GM18498 (cell line): ENCODE measurements around the gene SMYD3.
A peak's percentile ranks its signal among the peaks of the same experiment; 100 is the strongest.

Source experiments
- ATAC-seq: cut with Tn5 transposase; IDR thresholded peaks from one replicate; pipeline ENCODE4 v1.9.1; 2021; ENCODE audit warnings: mild to moderate bottlenecking, moderate library complexity; ENCODE audit not compliant: unreplicated experiment

The SMYD3 gene

DNA sequence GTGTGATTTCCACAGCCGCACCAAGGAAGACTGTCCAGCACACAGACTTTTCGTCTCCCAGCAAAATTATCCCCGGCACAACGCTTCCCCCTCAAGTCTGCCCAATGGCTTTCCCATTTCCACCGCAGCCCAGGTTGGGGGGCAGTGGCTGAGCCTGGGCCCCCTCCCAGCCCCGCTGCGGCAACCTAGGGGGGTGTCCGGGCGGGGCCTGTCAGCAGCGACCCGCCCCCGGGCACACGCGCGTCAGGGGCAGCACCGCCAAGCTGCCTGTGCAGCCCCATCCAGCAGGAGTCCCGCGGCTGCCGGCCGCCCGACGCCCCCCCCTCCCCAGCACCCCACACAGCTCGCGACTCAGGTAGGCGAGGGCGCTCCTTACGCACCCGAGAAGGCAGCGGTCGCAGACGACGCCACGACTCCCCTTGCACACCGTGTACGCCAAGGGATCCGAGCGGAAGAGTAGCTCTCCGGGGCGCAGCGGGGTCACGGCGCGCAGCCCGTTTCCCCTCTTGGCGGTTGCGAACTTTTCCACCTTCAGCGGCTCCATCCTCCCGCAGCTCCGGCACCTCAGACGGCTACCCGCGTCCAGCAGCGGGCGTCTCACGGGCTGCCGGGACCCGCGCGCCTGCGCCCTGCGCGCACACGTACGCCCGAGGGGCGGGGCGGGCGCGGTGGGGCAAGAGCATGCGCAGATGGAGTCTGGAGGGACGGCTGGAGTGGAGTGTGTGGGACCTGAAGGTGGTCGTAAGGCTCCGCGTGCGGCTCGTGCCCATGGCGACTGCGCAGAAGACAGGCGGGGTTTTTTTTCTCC is at the start of gene SMYD3:
Gene SMYD3 (minus strand): TSS at position 606 of the 808 bp plus-strand sequence.
- ATAC-seq, result peak; percentile 89

DNA sequence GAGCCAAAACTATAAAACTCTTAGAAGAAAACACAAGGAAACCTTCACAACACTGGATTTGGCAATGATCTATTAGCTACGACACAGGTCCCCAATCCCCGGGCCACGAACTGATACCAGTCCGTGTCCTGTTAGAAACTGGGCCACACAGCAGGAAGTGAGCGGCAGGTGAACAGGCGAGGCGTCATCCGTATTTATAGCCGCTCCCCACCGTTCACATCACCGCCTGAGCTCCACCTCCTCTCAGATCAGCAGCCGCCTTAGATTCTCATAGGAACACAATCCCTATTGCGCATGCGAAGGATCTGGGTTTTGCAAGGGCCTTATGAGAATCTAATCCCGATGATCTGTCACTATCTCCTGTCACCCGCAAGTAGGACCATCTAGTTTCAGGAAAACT is 47.1 kb upstream of the SMYD3 start:
- ATAC-seq, result no peak

DNA sequence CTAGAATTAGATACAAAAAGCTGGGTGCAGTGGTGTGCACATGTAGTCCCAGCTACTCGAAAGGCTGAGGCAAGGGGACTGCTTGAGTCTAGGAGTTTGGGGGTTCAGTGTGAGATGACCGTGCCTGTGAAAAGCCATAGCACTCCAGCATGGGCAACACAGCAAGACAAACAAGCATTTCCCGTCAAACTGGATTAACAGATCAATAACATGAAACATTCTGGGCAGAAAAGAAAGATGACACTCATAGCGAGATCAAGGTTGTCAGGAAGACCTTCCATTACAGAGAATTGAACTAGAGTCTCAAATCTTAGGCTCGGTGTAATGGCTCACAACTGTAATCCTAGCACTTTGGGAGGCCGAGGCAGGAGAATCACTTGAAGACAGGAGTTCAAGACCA is 45.0 kb upstream of the SMYD3 start:
- ATAC-seq, result no peak

DNA sequence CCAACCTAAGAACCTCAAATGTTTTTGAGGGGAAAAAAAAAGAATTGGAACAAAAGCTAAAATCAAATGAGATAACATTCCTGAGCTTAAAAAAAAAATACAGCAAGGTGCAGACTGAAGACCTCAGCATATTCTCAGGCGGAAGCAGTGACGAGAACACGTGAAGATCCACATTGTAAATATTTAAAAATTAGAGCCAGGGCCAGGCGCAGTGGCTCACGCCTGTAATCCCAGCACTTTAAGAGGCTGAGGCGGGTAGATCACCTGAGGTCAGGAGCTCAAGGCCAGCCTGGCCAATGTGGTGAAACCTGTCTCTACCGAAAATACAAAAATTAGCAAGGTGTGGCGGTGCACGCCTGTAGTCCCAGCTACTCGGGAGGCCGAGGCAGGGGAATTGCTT is 43.3 kb upstream of the SMYD3 start:
- no peak for ATAC-seq

DNA sequence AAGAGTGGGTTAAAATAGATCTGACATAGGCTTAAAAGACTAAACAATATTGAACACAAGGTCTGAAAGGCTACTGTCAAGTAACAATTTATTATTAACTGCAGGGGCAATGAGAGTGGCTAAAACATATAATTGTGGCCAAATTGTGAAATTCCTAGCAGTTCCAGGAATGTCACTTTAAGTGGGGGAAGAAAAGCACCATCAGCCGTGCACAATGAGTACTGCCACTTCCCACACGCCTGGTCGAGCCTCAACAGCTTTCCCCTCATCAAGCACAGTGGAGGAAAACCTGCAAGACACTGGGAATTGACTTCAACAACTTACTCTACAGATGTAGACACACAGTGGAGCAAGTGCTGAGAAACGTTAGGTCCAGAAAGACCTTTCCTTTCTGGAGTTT is 42.6 kb upstream of the SMYD3 start:
- no peak for ATAC-seq

DNA sequence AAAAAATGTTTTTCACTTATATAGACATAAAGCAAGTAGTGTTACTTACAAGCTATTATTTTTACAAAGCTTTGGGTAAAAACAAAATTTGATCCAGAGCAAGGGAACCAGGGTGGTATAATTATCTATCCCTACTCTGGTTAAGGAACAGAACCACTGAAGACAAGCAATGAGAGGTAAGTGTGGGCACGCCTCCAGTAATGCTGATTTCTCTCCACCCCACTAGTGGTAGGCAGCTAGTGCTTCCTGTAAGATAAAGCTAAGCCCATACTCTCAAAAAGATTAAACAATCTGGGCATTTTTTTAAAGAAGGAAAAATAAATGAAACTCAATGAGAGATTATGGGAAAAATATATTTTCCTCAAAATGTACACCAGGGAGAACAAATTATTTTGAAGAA is 36.9 kb upstream of the SMYD3 start:
- ATAC-seq, result no peak

DNA sequence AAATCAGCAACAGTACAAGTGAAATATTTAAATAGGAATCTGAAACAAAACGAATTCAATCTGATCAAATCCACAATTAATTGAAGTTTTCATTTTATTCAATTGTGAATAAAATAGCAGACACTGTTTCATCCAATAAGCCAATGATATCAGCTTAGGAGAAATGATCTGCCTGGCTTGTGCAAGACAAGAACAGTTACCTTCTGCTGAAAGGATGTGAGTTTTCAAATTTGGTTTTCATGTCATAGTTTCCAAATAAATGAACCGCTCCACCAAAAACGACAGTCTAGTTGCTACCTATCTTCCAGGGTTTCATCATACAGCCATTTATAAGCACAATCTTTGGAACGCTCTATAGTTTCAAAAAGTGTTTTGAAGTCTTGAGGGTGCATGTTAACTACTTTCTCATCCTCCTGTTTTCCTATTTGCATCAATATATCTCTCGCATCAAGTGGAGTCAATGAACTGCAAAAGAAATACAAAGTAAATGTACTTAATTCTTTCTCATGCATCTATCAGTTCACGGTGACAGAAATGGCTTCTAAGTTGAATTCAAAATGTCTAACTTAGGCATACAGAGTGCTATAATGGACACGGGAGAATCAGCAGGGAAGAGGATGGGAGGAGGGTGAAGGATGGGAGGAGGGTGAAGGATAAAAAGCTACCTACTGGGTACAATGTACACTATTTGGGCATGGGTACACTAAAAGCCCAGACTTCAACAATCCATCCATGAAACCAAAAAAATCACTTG is 33.8 kb upstream of the SMYD3 start:
- no peak for ATAC-seq

DNA sequence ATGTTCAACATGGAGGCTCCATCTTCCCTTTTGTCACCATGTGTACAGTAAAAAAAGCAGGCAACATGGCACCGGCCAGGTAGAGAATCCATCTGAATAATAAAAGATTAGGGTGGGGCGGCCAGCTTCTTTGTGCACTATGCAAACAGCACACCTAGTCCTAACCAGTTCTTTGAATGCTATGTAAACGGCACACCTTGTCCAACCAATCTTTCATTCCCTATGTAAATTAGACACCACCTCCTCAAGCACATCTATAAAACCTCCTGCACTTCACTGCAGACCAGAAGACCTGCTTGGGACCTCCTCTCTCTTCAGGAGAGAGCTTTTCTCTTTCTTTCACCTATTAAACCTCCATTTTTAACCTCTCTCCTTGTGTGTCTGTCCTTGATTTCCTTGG is 30.8 kb upstream of the SMYD3 start:
- no peak for ATAC-seq

DNA sequence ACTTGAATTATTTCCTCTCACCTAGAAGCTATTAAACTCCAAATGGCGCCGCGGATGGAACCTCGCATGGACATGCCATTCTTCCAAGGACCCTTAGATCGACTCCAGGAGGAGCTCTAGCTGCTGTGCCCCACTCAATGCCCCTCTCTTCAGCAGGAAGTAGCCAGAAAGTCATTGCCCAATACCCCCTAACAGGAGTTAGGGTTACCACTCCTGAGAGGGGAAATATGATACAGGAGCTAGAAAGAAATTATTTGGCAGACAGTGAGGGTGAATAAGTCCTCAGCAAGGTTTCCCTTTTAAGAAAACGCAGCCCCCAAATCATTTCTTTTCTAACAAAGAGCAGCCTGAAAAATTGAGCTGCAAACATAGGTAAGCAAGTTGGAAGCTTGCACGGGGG is 30.4 kb upstream of the SMYD3 start:
- ATAC-seq, result no peak

DNA sequence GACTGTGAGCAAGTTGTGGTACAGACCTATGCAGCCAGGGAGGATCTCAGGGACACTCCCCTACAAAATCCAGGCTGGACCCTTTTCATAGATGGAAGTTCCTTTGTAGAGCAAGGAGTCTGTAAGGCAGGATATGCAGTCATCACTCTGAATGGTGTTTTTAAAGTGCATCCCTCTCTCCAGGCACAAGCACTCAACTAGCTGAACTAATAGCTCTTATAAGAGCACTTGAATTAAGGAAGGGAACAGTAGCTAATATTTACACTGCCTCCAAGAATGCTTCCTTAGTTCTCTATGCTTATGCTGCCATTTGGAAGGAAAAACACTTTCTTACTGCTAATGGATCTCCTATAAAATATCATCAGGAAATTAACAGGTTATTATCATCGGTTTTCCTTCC is 27.0 kb upstream of the SMYD3 start:
- no peak for ATAC-seq

DNA sequence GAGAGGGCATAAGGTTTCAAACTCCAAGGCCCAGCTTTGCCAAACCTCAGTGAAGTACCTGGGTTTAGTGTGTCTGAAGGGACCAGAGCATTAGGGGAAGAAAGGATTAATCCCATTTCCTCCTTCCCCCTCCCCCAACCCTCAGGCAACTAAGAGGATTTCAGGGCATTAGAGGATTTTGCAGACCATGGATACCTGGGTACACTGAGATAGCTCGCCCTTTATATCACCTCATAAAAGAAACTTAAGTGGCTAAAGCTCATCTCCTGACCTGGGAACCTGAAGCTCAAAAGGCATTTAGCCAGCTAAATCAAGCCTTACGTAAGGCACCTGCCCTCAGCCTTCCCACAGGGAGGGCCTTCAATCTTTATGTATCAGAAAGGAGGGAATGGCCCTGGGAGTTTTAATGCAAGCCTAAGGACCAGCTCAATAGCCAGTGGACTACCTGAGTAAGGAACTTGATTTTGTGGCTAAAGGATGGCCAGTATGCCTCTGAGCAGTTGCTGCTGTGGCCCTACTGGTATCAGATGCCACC is 26.4 kb upstream of the SMYD3 start:
- no peak for ATAC-seq

DNA sequence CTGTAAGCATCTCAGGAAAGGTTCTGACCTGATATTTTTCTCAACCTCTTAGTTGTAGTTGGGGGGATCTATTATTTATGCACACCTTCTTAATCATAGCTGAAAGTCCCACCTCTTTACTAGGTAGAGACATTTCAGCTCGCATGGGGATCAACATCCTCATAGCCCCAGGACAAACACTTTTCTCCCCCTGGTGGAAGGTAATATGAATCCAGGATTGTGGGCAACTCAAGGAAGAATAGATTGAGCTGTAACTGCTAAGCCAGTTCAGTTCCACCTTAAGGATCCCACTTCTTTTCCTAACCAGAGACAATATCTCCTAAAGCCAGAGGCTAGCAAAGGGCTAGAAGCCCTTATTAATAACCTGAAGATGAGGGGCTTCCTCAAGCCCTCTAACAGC is 25.4 kb upstream of the SMYD3 start:
- no peak for ATAC-seq

DNA sequence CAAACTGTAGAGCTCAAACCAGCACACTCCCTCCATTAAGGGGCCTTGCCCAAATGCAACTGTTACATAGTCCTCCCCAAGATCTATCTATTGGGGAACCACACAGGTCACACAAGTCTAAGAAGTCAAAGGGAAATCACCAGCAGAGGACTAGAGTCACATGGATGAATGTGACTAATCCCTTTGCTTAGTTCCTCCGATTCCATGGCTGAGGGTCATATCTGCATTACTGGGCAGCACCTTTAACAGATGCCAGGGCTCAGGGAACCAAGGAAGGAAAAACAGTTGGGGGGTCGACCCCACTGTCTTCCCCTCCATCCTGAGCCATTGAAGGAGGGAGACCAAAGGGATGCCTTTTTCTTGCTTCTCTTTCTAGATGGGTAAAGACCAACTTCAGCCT is 23.4 kb upstream of the SMYD3 start:
- ATAC-seq, result no peak

DNA sequence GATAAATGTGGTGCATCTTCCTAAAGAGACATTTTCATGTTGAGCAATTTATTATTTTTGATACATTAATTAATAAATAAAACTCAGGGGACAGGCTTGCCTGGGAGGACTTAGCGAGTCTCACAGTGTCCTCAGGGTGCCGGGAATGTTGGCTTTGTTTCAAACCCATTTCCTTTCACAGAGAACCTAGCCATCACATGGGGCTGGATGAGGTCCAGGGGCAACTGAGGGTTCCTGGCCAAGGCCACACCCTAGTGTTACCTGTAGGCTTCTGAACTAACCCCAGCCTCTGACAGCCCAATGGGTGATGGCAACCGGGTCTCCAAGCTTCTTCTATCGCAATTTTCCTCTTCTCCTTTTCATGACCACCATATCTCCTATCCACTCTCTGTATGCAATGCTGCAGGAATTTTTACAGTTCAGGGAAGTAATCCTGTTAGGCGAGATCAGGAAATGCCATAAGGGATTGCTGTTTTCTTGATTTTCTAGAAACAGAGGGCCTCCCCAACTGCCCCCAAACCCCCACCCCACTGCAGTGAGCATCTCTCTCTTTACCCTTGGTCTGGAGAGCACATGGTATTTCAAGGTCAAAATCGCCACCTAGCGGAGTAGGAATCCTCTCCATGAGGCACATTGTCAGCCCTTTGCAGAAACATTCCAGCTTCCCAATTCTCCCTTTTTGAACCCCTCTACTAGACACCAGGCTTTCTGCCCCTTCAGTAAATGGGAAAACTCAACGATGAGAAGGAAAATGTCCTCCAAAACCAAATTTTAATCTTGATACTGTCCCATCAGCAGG is 22.1 kb upstream of the SMYD3 start:
- no peak for ATAC-seq

DNA sequence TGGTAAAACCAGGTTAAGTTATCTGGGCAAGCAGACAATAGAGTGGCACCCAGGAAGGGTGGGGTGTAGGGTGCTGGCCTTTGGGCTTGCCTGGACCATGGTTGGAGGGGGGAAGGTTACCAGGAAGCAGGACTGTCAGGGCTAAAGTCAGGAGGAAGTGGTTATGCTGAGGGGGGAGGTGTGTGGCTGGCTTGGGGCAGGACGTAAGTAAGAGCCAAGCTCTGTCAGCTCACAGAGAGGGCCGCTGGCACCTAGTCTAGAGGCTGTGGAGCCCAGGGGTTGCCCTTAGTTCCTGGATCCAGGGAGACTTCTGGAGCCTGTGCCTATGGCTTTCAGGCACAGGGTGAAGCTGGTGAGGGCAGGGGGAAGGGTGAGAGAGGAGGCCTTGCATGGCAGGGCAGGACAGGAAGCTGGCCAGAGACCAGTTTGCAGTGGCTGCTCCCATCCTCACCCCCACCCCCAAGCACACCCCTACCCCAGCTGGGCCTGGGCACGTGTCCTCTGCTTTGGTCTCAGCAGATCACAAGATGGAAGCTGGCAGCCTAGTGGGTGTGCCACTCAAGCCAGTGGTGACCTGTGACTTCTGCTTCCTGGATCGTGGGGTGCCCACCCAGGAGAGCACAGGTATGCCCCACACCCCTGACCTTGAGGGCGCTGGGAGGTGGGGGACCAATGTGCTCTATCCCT is 20.5 kb upstream of the SMYD3 start:
- ATAC-seq, result peak; percentile 72

DNA sequence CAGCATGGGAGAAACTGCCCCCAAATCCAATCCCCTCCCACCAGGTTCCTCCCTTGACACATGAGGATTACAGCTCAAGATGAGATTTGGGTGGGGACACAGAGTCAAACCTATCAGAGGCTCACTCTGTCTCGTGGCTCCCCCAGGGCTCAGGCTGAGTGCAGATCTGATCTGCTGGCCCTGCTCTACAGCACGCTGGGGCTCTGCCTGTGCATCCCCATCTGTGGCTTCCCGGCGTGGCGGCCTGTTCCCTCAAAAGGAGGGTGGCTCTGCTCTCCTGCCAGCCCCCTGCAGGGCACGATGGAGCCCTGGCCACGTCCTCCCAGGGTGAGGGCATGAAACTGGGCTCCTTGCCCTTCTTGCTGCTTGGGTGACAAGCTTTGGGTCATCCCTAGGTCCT is 19.8 kb upstream of the SMYD3 start:
- no peak for ATAC-seq

DNA sequence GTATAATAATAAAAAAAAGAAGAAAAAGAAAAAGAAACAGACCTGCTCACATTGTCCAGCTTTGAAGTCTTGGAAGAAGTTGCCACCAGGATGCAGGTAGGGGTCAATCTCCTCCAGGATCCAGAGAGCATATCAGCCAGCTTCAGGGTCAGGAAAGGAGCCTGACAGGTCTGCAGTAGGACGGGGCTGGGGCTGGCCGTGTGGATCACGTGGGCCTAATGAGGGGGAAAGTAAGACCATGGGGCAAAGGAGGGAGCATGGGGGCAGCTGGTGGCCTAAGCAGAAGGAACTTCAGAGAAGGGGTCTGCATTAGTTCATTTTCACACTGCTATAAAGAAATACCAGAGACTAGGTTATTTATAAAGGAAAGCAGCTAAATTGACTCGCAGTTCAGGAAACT is 19.3 kb upstream of the SMYD3 start:
- no peak for ATAC-seq

DNA sequence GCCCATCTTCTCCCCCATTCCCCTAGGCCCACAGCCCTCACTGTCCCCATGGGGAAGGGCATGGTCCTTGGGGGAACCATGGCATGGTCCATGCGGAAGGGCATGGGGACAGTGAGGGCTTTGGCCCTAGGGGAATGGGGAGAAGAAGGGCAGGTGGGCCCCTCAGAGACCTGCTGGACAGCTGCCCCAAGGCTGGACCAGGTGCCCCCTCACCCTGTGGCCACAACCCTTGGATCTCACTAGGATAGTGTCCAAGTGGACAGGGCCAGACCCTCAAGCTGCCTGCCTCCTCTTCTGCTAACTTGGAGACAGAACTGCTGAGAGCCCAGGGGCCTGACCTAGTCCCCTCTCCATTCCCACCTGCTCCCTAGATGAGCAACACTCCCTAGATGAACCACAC is 12.4 kb upstream of the SMYD3 start:
- no peak for ATAC-seq

DNA sequence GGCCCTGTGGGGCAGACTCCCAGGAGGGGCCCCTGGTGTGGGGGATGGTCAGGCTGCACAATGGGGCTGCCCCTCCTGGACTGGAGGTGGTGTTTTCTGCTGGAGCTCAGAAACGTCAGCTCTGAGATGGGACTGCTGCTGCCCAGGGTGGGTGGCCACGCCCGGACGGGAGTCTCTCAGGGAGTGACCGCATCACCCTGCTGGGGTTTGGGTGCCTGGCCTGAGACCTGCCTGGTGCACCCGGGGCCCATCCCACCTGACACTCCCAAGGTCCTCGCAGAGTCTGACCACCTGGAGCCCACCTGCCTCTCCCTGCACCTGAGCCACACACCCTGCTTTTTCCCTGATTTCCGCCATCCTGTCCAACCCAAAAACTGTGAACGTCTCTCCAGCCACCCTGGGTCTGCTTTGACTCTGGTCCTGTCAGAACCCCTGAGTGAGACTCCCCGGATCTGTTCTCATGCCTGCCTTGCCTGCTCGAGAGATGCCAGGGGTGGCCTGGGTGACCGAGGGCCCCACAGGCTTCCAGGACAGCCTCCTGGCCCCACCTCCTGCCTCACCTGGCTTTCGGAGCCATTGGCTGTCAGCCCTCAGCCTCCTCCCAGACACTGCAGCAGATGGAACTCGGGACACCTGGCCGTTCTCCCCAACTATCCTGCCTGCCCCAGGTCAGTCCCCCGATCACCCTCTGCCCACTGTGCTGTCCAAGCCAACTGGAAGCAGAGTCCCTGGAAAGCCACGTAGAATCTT is 11.6 kb upstream of the SMYD3 start:
- no peak for ATAC-seq

DNA sequence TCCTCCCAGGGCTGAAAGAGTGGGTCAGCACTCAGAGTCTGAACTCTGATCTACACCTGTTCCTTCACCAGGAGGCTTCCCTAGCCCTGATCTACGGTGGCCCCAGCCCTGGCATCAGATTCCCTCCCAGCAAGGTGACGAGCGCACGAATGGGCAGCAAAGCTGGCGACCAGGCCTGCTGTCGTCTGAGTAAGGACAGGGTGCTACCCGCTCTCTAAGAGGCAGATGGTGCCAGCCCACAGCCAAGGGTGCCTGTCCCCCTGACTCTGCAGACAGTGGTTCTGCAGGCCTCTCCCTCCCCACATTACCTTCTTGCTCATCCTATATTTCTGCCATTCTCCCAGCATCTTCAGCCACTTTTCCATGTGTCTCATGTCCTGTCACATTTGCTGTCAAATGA is 10.3 kb upstream of the SMYD3 start:
- no peak for ATAC-seq
